ENCODE data around the gene INAVA.

The INAVA gene

GRCh38 chr1:200894712-200895442 lies at the start of gene INAVA:
Gene INAVA (plus strand): TSS chr1:200894900. CDS start chr1:200898401, 3,501 bp downstream.
- no peak for DNase-seq

- no peak for DNase-seq
Observed at GRCh38 chr1:200845360-200845759, 49.3 kb upstream of the INAVA start.

GRCh38 chr1:200846398-200846797 lies 48.3 kb upstream of the INAVA start:
- no peak for DNase-seq

- no peak for DNase-seq
Observed at GRCh38 chr1:200849430-200849829, 45.3 kb upstream of the INAVA start.

- no peak for DNase-seq
Observed at GRCh38 chr1:200850554-200850953, 44.1 kb upstream of the INAVA start.

- DNase-seq: no peak
Observed at GRCh38 chr1:200856716-200857357, 37.9 kb upstream of the INAVA start.

GRCh38 chr1:200857804-200858203 lies 36.9 kb upstream of the INAVA start:
- DNase-seq: no peak

GRCh38 chr1:200861937-200862647 lies 32.6 kb upstream of the INAVA start:
- DNase-seq: no peak

GRCh38 chr1:200862713-200863415 lies 31.8 kb upstream of the INAVA start:
- DNase-seq: no peak

- DNase-seq: no peak
Observed at GRCh38 chr1:200866116-200866515, 28.6 kb upstream of the INAVA start.

GRCh38 chr1:200866521-200866920 lies 28.2 kb upstream of the INAVA start:
- DNase-seq: peak; percentile 66

GRCh38 chr1:200867018-200867811 lies 27.5 kb upstream of the INAVA start:
- no peak for DNase-seq

GRCh38 chr1:200869376-200869752 lies 25.3 kb upstream of the INAVA start:
- DNase-seq: no peak

- peak; percentile 41 for DNase-seq
Observed at GRCh38 chr1:200869753-200870391, 24.8 kb upstream of the INAVA start.

- no peak for DNase-seq
Observed at GRCh38 chr1:200872446-200873115, 22.1 kb upstream of the INAVA start, which contains the start of gene GPR25. Gene GPR25 (plus strand): TSS chr1:200872981. CDS start chr1:200873038, 57 bp downstream.

GRCh38 chr1:200873116-200873670 lies 21.5 kb upstream of the INAVA start:
- no peak for DNase-seq

- no peak for DNase-seq
Observed at GRCh38 chr1:200873671-200874397, 20.9 kb upstream of the INAVA start.

GRCh38 chr1:200874694-200875093 lies 20.0 kb upstream of the INAVA start:
- no peak for DNase-seq

GRCh38 chr1:200875416-200875815 lies 19.3 kb upstream of the INAVA start:
- DNase-seq: no peak

GRCh38 chr1:200877010-200877409 lies 17.7 kb upstream of the INAVA start:
- DNase-seq: no peak

Measured in stimulated activated CD4-positive, alpha-beta T cell treated with anti-CD3 and anti-CD28 coated beads, Interleukin-4, amount 100 ng/mL, for 24 hours (primary cell).